ENCODE measurements around the gene PPM1G. TPM values are rescaled to one million over a fixed set of nuclear protein-coding genes. Genes with fewer than 3 reads are reported as not detected.

The PPM1G gene
- total RNA-seq, 1 experiment from 2014 or later: 140 TPM

GRCh38 chr2:27420996-27421395 lies 11.6 kb upstream of the PPM1G start:
- no peak for ATAC-seq
- no TSS peak for BruUV-seq (replicated peaks)

GRCh38 chr2:27416151-27416550 lies 6.8 kb upstream of the PPM1G start:
- ATAC-seq: no peak
- POLR2A ChIA-PET: no interaction called here
- TF ChIP-seq ZNF274 (IDR thresholded peaks at IDR 0.05; ENCODE audit: low read depth, low read length) (no peak), ELF1 (IDR thresholded peaks at IDR 0.05; ENCODE audit: borderline replicate concordance, low read depth) (no peak), EGR1 (IDR thresholded peaks at IDR 0.05; ENCODE audit: low read depth) (no peak), EZH2phosphoT487 (IDR thresholded peaks at IDR 0.05; ENCODE audit: borderline replicate concordance) (no peak), FOSL1 (IDR thresholded peaks at IDR 0.05; ENCODE audit: low read depth) (no peak), POLR2A (IDR thresholded peaks at IDR 0.05; ENCODE audit: borderline replicate concordance, extremely low read depth, insufficient read depth, insufficient read length) (no peak), YY1 (IDR thresholded peaks at IDR 0.05; ENCODE audit: extremely low read depth, insufficient replicate concordance, low read depth, low read length) (no peak), MAX (IDR thresholded peaks at IDR 0.05) (no peak), RAD21 (IDR thresholded peaks at IDR 0.05; ENCODE audit: low read depth) (no peak), SIN3A (IDR thresholded peaks at IDR 0.05; ENCODE audit: low read depth) (no peak), SP1 (IDR thresholded peaks at IDR 0.05; ENCODE audit: low read depth) (no peak), ZFX (IDR thresholded peaks at IDR 0.05) (no peak), JUND (IDR thresholded peaks at IDR 0.05) (no peak), SRF (IDR thresholded peaks at IDR 0.05; ENCODE audit: low read depth) (no peak), CTCF (IDR thresholded peaks at IDR 0.05 in 2 of 3, conservative IDR thresholded peaks at IDR 0.05 in 1 of 3; ENCODE audit: borderline replicate concordance in 1 of 3, insufficient read depth in 1 of 3, low read depth in 2 of 3, low read length in 2 of 3) (no peak)
- Histone ChIP-seq H3K79me2 (ENCODE audit: insufficient read depth, low read length) (no peaks in the 10 kb centered on the region), H3K9ac (ENCODE audit: low read length) (no peak overlapping the region), H3K4me1 (ENCODE audit: control insufficient read depth in 1 of 2, insufficient read depth in 2 of 2, low read length in 2 of 2) (peaks cover 4 to 13% of the 10 kb centered on the region in 2 experiments; a peak in 3 of 4 replicates), H3K36me3 (ENCODE audit: control insufficient read depth in 1 of 2, insufficient read depth in 2 of 2, low read length in 2 of 2) (no peaks in the 10 kb centered on the region), H3K9me3 (ENCODE audit: control insufficient read depth in 1 of 2, insufficient read depth in 1 of 2, low read depth in 1 of 2, low read length in 2 of 2) (no peaks in the 10 kb centered on the region), H3K27ac (ENCODE audit: low read depth, low read length) (no peak overlapping the region), H4K20me1 (ENCODE audit: insufficient read depth) (no peaks in the 10 kb centered on the region), H3K27me3 (ENCODE audit: insufficient read depth, low read length) (no peaks in the 10 kb centered on the region), H3K4me3 (replicated peaks in 1 of 2; ENCODE audit: low read depth in 1 of 2, low read length in 2 of 2) (no peak overlapping the region), H3K4me2 (ENCODE audit: low read length) (no peak overlapping the region), H2AFZ (ENCODE audit: low read depth, low read length, poor library complexity, severe bottlenecking) (no peak overlapping the region), H3K9me2 (ENCODE audit: insufficient read depth) (no peaks in the 10 kb centered on the region)
- intact Hi-C loops (cut with micrococcal nuclease): no loop called here
- BruUV-seq (replicated peaks): no TSS peak
- CTCF ChIA-PET: no interaction called here
- DNase-seq (ENCODE audit: low read depth, low spot score): no peak
- RAD21 ChIA-PET (ENCODE audit: low non-redundant PET in 1 of 2, low total read pairs in 2 of 2, uncharacterized antibody in 2 of 2, unreplicated experiment in 2 of 2): no interaction called here

More at GRCh38 chr2:27420996-27421395, 11.6 kb upstream of the PPM1G start:
- no peak for DNase-seq (ENCODE audit: low read depth, low spot score)
- no peaks in the 10 kb centered on the region for H4K20me1 ChIP-seq (ENCODE audit: insufficient read depth)
- ChIA-PET CTCF (no interaction called here), RAD21 (ENCODE audit: low non-redundant PET in 1 of 2, low total read pairs in 2 of 2, uncharacterized antibody in 2 of 2, unreplicated experiment in 2 of 2) (no interaction called here), POLR2A (no interaction called here)
- no peaks in the 10 kb centered on the region for H3K79me2 ChIP-seq (ENCODE audit: insufficient read depth, low read length)
- H3K4me3 ChIP-seq (replicated peaks in 1 of 2; ENCODE audit: low read depth in 1 of 2, low read length in 2 of 2): no peak overlapping the region
- H3K9me3 ChIP-seq (ENCODE audit: control insufficient read depth in 1 of 2, insufficient read depth in 1 of 2, low read depth in 1 of 2, low read length in 2 of 2): no peaks in the 10 kb centered on the region
- H3K9ac ChIP-seq (ENCODE audit: low read length): no peak overlapping the region
- no peaks in the 10 kb centered on the region for H3K36me3 ChIP-seq (ENCODE audit: control insufficient read depth in 1 of 2, insufficient read depth in 2 of 2, low read length in 2 of 2)
- H3K4me2 ChIP-seq (ENCODE audit: low read length): no peak overlapping the region
- intact Hi-C loops (cut with micrococcal nuclease): loop anchor here (10.0 kb wide), 1 partner anchor 164 kb away; the partner anchor contains the start of gene ZNF512
- H2AFZ ChIP-seq (ENCODE audit: low read depth, low read length, poor library complexity, severe bottlenecking): no peak overlapping the region
- no peak overlapping the region for H3K27ac ChIP-seq (ENCODE audit: low read depth, low read length)
- no peaks in the 10 kb centered on the region for H3K27me3 ChIP-seq (ENCODE audit: insufficient read depth, low read length)
- no peaks in the 10 kb centered on the region for H3K9me2 ChIP-seq (ENCODE audit: insufficient read depth)
- peaks cover 0 to 4% of the 10 kb centered on the region in 2 experiments; a peak in 2 of 4 replicates for H3K4me1 ChIP-seq (ENCODE audit: control insufficient read depth in 1 of 2, insufficient read depth in 2 of 2, low read length in 2 of 2)
- TF ChIP-seq CBX3 (IDR thresholded peaks at IDR 0.05; ENCODE audit: low read depth) (no peak), ATF3 (IDR thresholded peaks at IDR 0.05) (no peak), EZH2 (IDR thresholded peaks at IDR 0.05) (no peak), SP1 (IDR thresholded peaks at IDR 0.05; ENCODE audit: low read depth) (no peak), EZH2phosphoT487 (IDR thresholded peaks at IDR 0.05; ENCODE audit: borderline replicate concordance) (no peak), EGR1 (IDR thresholded peaks at IDR 0.05; ENCODE audit: low read depth) (no peak), CEBPB (IDR thresholded peaks at IDR 0.05; ENCODE audit: low read depth) (no peak)

Measured in HCT116 (cell line).